IMR-90 (cell line): ENCODE measurements around the gene KRTCAP2. TPM values are rescaled to one million over a fixed set of nuclear protein-coding genes. Genes with fewer than 3 reads are reported as not detected.

ENCODE experiments used
- ATAC-seq: fragments of 200-7000 bp; cut with Tn5 transposase; 2 replicates; pipeline ENCODE4 v1.9.1; 2020; ENCODE audit warnings: low read depth, mild to moderate bottlenecking, moderate library complexity
- BruUV-seq: library from RNA; stranded (reverse); fragments of 400-500 nt; replicated peaks from 2 replicates; lab custom pipeline; 2021; lab: Mats Ljungman, UMichigan
- CTCF ChIA-PET: fragments of 300-600 bp; formaldehyde crosslinking; extraction: SDS; loops from one replicate; lab custom pipeline; 2021; ENCODE audit warnings: antibody characterized with exemption; lab: Yijun Ruan, JAX
- POLR2A ChIA-PET: fragments of 300-600 bp; sonication (Branson Sonifier 250); formaldehyde crosslinking; loops from one replicate; lab custom pipeline; 2022; ENCODE audit warnings: antibody characterized with exemption; ENCODE audit not compliant: unreplicated experiment; lab: Charles Lee
- DNase-seq: peaks from one replicate; pipeline ENCODE4 v3.0.0; 2013
- H2AFZ ChIP-seq: replicated peaks from 2 replicates; pipeline ENCODE3; 2013; ENCODE audit warnings: low read length, mild to moderate bottlenecking; ENCODE audit not compliant: poor library complexity
- H2AK5ac ChIP-seq: 2 replicates; pipeline ENCODE4 v1.6.1; 2013; ENCODE audit warnings: low read depth, low read length, inconsistent platforms
- H2AK9ac ChIP-seq: replicated peaks from 2 replicates; pipeline ENCODE3; 2013; ENCODE audit warnings: mild to moderate bottlenecking, low read depth, low read length, moderate library complexity; ENCODE audit not compliant: poor library complexity
- H2BK120ac ChIP-seq: 2 replicates; pipeline ENCODE4 v1.6.1; 2013; ENCODE audit warnings: low read depth, low read length, inconsistent platforms
- H2BK15ac ChIP-seq: 3 replicates; pipeline ENCODE4 v1.6.1; 2013; ENCODE audit warnings: low read depth, low read length, inconsistent platforms
- H2BK20ac ChIP-seq: 2 replicates; pipeline ENCODE4 v1.6.1; 2013; ENCODE audit warnings: low read depth, mild to moderate bottlenecking, inconsistent platforms, low read length, moderate library complexity
- H2BK5ac ChIP-seq: 2 replicates; pipeline ENCODE4 v1.6.1; 2013; ENCODE audit warnings: mild to moderate bottlenecking, low read depth, low read length, inconsistent platforms; ENCODE audit not compliant: poor library complexity, severe bottlenecking
- H3K14ac ChIP-seq: replicated peaks from 2 replicates; pipeline ENCODE4 v1.6.1; 2013; ENCODE audit warnings: low read depth, low read length, inconsistent platforms
- H3K18ac ChIP-seq: 2 replicates; pipeline ENCODE4 v1.6.1; 2013; ENCODE audit warnings: low read depth, low read length, control low read depth
- H3K23ac ChIP-seq: 2 replicates; pipeline ENCODE4 v1.6.1; 2013; ENCODE audit warnings: low read depth, low read length, inconsistent platforms
- H3K27ac ChIP-seq: 2 replicates; pipeline ENCODE4 v1.5.1; 2013; ENCODE audit warnings: mild to moderate bottlenecking, control low read depth, low read length; ENCODE audit not compliant: insufficient read depth
- H3K27me3 ChIP-seq: 2 replicates; pipeline ENCODE4 v1.6.1; 2013; ENCODE audit warnings: low read length; ENCODE audit not compliant: control insufficient read depth, insufficient read depth
- H3K36me3 ChIP-seq: 2 replicates; pipeline ENCODE4 v1.6.1; 2013; ENCODE audit warnings: low read length, mixed read lengths; ENCODE audit not compliant: control insufficient read depth, insufficient read depth
- H3K4ac ChIP-seq: 2 replicates; pipeline ENCODE4 v1.6.1; 2013; ENCODE audit warnings: low read depth, low read length, inconsistent platforms
- H3K4me1 ChIP-seq: 2 replicates; pipeline ENCODE4 v1.6.1; 2013; ENCODE audit warnings: low read length, mixed read lengths; ENCODE audit not compliant: control insufficient read depth, insufficient read depth
- H3K4me2 ChIP-seq: 2 replicates; pipeline ENCODE4 v1.6.1; 2013; ENCODE audit warnings: low read depth, mild to moderate bottlenecking, control low read depth, low read length, moderate library complexity
- H3K4me3 ChIP-seq: 2 replicates; pipeline ENCODE4 v1.5.1; 2013; ENCODE audit warnings: low read depth, mild to moderate bottlenecking, control low read depth, low read length, moderate library complexity; ENCODE audit not compliant: insufficient read depth
- H3K56ac ChIP-seq: 2 replicates; pipeline ENCODE4 v1.6.1; 2013; ENCODE audit warnings: low read length, inconsistent platforms; ENCODE audit not compliant: insufficient read depth; ENCODE audit errors: extremely low read depth
- H3K79me1 ChIP-seq, 2 experiments: 2 replicates each; pipeline ENCODE4 v1.6.1; 2013; ENCODE audit warnings: low read length in 2 of 2, inconsistent platforms in 1 of 2, low read depth in 1 of 2
- H3K9ac ChIP-seq: 2 replicates; pipeline ENCODE4 v1.6.1; 2013; ENCODE audit warnings: low read depth, low read length, control low read depth
- H3K9me1 ChIP-seq: 2 replicates; pipeline ENCODE4 v1.6.1; 2013; ENCODE audit warnings: low read length, inconsistent platforms; ENCODE audit not compliant: insufficient read depth
- H3K9me3 ChIP-seq: 2 replicates; pipeline ENCODE4 v1.6.1; 2013; ENCODE audit warnings: low read length; ENCODE audit not compliant: control insufficient read depth, insufficient read depth
- H4K20me1 ChIP-seq: 2 replicates; pipeline ENCODE4 v1.6.1; 2013; ENCODE audit warnings: low read length, inconsistent platforms; ENCODE audit not compliant: insufficient read depth
- H4K5ac ChIP-seq: 2 replicates; pipeline ENCODE4 v1.6.1; 2013; ENCODE audit warnings: mild to moderate bottlenecking, low read depth, low read length, control low read depth
- H4K8ac ChIP-seq, 2 experiments: 2 replicates each; pipeline ENCODE4 v1.6.1; 2013; ENCODE audit warnings: low read depth in 2 of 2, low read length in 2 of 2, control low read depth in 1 of 2, inconsistent platforms in 1 of 2
- H4K91ac ChIP-seq: 2 replicates; pipeline ENCODE4 v1.6.1; 2013; ENCODE audit warnings: low read depth, low read length, inconsistent platforms; ENCODE audit not compliant: insufficient read depth
- BHLHE40 ChIP-seq: fragments of 150-350 bp; IDR thresholded peaks from 2 replicates; pipeline ENCODE4 v1.6.1; 2016; ENCODE audit warnings: mild to moderate bottlenecking, low read depth, low read length
- CEBPB ChIP-seq: IDR thresholded peaks from 2 replicates; pipeline ENCODE4 v1.6.1; 2012; ENCODE audit warnings: low read depth, low read length, improper control_type of control experiment
- CHD1 ChIP-seq: IDR thresholded peaks from 2 replicates; pipeline ENCODE4 v1.6.1; 2012; ENCODE audit warnings: low read depth, low read length, improper control_type of control experiment
- CTCF ChIP-seq: conservative IDR thresholded peaks from 2 replicates; pipeline ENCODE4 v1.5.1; 2012; ENCODE audit warnings: mild to moderate bottlenecking, low read depth, low read length, improper control_type of control experiment
- ELK1 ChIP-seq: fragments of 150-350 bp; IDR thresholded peaks from 2 replicates; pipeline ENCODE4 v1.6.1; 2016; ENCODE audit warnings: low read depth, mild to moderate bottlenecking, low read length, moderate library complexity, borderline replicate concordance
- FOS ChIP-seq: fragments of 150-350 bp; IDR thresholded peaks from 2 replicates; pipeline ENCODE4 v1.6.1; 2016; ENCODE audit warnings: low read depth, low read length
- MAFK ChIP-seq: IDR thresholded peaks from 2 replicates; pipeline ENCODE4 v1.6.1; 2012; ENCODE audit warnings: low read depth, low read length, improper control_type of control experiment
- MXI1 ChIP-seq: IDR thresholded peaks from 2 replicates; pipeline ENCODE4 v1.6.1; 2012; ENCODE audit warnings: low read depth, mild to moderate bottlenecking, low read length, moderate library complexity, borderline replicate concordance
- NFE2L2 ChIP-seq: fragments of 150-350 bp; IDR thresholded peaks from 2 replicates; pipeline ENCODE4 v1.6.1; 2016; ENCODE audit warnings: low read depth, mild to moderate bottlenecking, low read length
- POLR2A ChIP-seq: IDR thresholded peaks from 2 replicates; pipeline ENCODE4 v1.6.1; 2012; ENCODE audit warnings: mild to moderate bottlenecking, low read depth, low read length
- RAD21 ChIP-seq: IDR thresholded peaks from 2 replicates; pipeline ENCODE4 v1.6.1; 2012; ENCODE audit warnings: low read length, improper control_type of control experiment
- RCOR1 ChIP-seq: IDR thresholded peaks from 2 replicates; pipeline ENCODE4 v1.6.1; 2012; ENCODE audit warnings: mild to moderate bottlenecking, low read length, improper control_type of control experiment; ENCODE audit not compliant: insufficient replicate concordance
- RFX5 ChIP-seq: IDR thresholded peaks from 2 replicates; pipeline ENCODE4 v1.8.0; 2012; ENCODE audit warnings: low read depth, mild to moderate bottlenecking, low read length, moderate library complexity
- SMC3 ChIP-seq: fragments of 150-350 bp; IDR thresholded peaks from 2 replicates; pipeline ENCODE4 v1.6.1; 2016; ENCODE audit warnings: low read depth, mild to moderate bottlenecking, antibody characterized with exemption, low read length, moderate library complexity
- USF2 ChIP-seq: fragments of 150-350 bp; IDR thresholded peaks from 2 replicates; pipeline ENCODE4 v1.6.1; 2017; ENCODE audit warnings: mild to moderate bottlenecking, antibody characterized with exemption, low read length, low read depth
- WGBS, 2 experiments: methylation state at CpG; one replicate each; pipeline versions ENCODE4 v1.1.5 to v1.1.7; 2013; ENCODE audit warnings: missing lambda C conversion rate in 2 of 2; ENCODE audit not compliant: insufficient read length in 1 of 2; ENCODE audit errors: extremely low coverage in 2 of 2; 5-methylcytosine and 5-hydroxymethylcytosine counted together
- dilution Hi-C: fragments of 300-500 bp; cut with HindIII; formaldehyde crosslinking; loops from one replicate; pipeline ENCODE4 v1.14.3; 2018; ENCODE audit warnings: low sequenced_read_pairs; ENCODE audit not compliant: unreplicated experiment
- in situ Hi-C: fragments of 300-500 bp; cut with MboI; formaldehyde crosslinking; loops from 3 replicates; pipeline ENCODE4 v1.14.3; 2019; ENCODE audit warnings: low sequenced_read_pairs, inconsistent platforms, mixed read lengths
- intact Hi-C: fragments of 100-400 bp; cut with micrococcal nuclease; formaldehyde crosslinking; loops from 2 replicates; pipeline ENCODE4 v1.10.0; 2022
- polyA plus RNA-seq, 3 experiments: library from polyadenylated mRNA; depleted of rRNA; stranded (reverse); fragments of >200 nt; gene quantifications; 2 replicates each; pipeline ENCODE4 v1.2.3, GENCODE V29; 2012; ENCODE audit warnings: low replicate concordance in 1 of 3
- total RNA-seq: library from RNA; depleted of rRNA; stranded (reverse); fragments of >200 nt; gene quantifications from 2 replicates; pipeline ENCODE4 v1.2.3, GENCODE V29; 2012

The KRTCAP2 gene
- total and polyA plus RNA-seq, 2 of the 4 experiments (the other 2 are of a cell fraction), result 76.7 to 232 TPM

GRCh38 chr1:155160128-155160527 is 13.0 kb downstream of the KRTCAP2 start:
- ATAC-seq (no peak), DNase-seq (no peak)
- BruUV-seq, result no TSS peak
- TF ChIP-seq RFX5 (no peak), ELK1 (no peak), MXI1 (no peak), NFE2L2 (no peak), RAD21 (no peak), USF2 (no peak), BHLHE40 (no peak), CEBPB (no peak), POLR2A (no peak), SMC3 (no peak), FOS (no peak), CHD1 (no peak), RCOR1 (no peak), MAFK (no peak), CTCF (no peak)
- no peak overlapping the region for H3K56ac ChIP-seq
- no peak overlapping the region for H3K4ac ChIP-seq
- no peak overlapping the region for H3K4me3 ChIP-seq
- WGBS, 2 experiments, result no CpG with 5 or more reads among the region's 8 CpGs
- H3K14ac ChIP-seq, result no peak overlapping the region
- no peaks in the 10 kb centered on the region for H3K79me1 ChIP-seq
- H4K8ac ChIP-seq, result no peak overlapping the region
- H2BK5ac ChIP-seq, result no peak overlapping the region
- no peak overlapping the region for H4K91ac ChIP-seq
- no peak overlapping the region for H3K4me2 ChIP-seq
- H2AK5ac ChIP-seq, result no peak overlapping the region
- intact Hi-C loops (no loop called here), dilution Hi-C loops (no loop called here), in situ Hi-C loops (no loop called here)
- H2BK120ac ChIP-seq, result no peak overlapping the region
- peaks cover 7% of the 10 kb centered on the region for H3K27me3 ChIP-seq
- H4K20me1 ChIP-seq, result no peaks in the 10 kb centered on the region
- H3K27ac ChIP-seq, result no peak overlapping the region
- H3K9me3 ChIP-seq, result no peaks in the 10 kb centered on the region
- H3K18ac ChIP-seq, result no peak overlapping the region
- POLR2A ChIA-PET, result no interaction called here
- H4K5ac ChIP-seq, result no peak overlapping the region
- no peaks in the 10 kb centered on the region for H3K4me1 ChIP-seq
- H2AFZ ChIP-seq, result no peak overlapping the region
- H3K36me3 ChIP-seq, result no peaks in the 10 kb centered on the region
- no peak overlapping the region for H2AK9ac ChIP-seq
- H3K23ac ChIP-seq, result no peak overlapping the region
- H2BK15ac ChIP-seq, result no peak overlapping the region
- H3K9me1 ChIP-seq, result no peaks in the 10 kb centered on the region
- no peak overlapping the region for H3K9ac ChIP-seq
- CTCF ChIA-PET, result no interaction called here
- H2BK20ac ChIP-seq, result no peak overlapping the region
